ENCODE measurements around the gene SLC24A4. TPM values are rescaled to one million over a fixed set of nuclear protein-coding genes. Genes with fewer than 3 reads are reported as not detected.

Gene SLC24A4
- total RNA-seq, 1 donor from 2014 or later: 0.52 TPM

GRCh38 chr14:92315050-92315805, 7.7 kb upstream of the SLC24A4 start:
- intact Hi-C loops (cut with micrococcal nuclease): no loop called here
- ATAC-seq (no peak), DNase-seq (no peak)

- no peak for ATAC-seq
- DNase-seq: no peak
- intact Hi-C loops (cut with micrococcal nuclease): no loop called here
These were observed 6.8 kb upstream of the SLC24A4 start for GRCh38 chr14:92316176-92316575.

DNA sequence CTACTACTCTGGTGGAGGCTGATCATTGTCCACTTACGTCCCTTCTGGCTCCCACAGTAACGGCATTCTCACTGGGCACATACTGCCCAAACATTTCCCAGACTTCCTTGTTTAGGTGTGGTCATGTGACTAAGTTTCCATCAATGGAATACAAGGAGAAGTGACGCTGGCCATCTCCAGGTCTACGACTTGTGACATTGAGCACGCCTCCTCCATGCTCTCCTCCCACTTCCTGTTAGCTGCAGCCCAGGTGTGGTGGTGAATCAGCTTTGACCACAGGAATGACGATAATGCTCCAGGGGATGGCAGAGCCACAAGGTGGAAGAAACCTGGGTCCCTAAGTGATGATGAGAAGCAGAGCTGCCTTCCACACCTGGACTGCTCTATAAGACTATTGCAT, 6.0 kb upstream of the SLC24A4 start:
- no peak for DNase-seq
- intact Hi-C loops (cut with micrococcal nuclease): no loop called here
- ATAC-seq: no peak

DNA sequence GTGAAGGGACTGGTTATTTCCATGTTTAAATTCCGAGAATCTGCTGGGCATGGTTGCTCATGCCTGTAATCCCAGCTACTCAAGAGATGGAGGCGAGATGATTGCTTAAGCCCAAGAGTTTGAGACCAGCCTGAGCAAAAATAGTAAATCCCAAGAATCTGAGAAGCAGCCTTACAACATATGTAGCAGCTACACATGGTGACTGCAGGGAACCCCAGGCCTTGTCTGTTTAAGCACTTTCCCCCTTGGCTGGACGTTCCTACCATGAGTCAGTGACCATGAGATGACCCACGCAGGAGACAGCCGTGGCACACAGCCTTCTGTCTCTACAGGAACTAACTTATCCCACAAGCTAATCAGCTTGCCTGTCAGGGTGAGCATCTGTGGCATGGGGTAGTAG, 5.5 kb upstream of the SLC24A4 start:
- DNase-seq (no peak), ATAC-seq (no peak)

GRCh38 chr14:92321701-92322100, 1.3 kb upstream of the SLC24A4 start:
- DNase-seq: no peak
- ATAC-seq: no peak
- intact Hi-C loops (cut with micrococcal nuclease): no loop called here

More for the DNA sequence above, 5.5 kb upstream of the SLC24A4 start:
- intact Hi-C loops (cut with micrococcal nuclease): no loop called here

DNA sequence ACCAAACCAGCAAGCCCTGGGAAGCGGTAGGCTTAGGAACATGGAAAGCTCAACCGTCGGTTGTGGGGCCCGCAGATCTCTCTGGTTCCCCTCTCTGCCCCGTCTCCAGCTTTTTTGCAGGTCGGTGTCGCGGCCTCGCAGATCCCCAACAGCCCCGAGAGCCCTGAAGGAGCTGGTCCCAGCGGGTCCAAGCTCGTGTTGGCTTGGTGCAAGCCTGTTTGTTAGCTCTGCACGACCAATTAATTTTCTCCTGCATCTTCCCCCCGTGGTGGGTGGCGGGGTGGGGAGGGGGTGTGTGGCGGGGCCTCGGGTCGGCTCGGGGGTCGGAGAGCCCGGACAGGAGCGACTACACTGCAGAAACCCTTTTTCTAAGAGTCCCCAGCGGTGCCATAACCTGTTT, 449 bp upstream of the SLC24A4 start:
- ATAC-seq: no peak
- intact Hi-C loops (cut with micrococcal nuclease): no loop called here
- no peak for DNase-seq

GRCh38 chr14:92323916-92324818, 1.2 kb downstream of the SLC24A4 start:
- intact Hi-C loops (cut with micrococcal nuclease): no loop called here
- no peak for ATAC-seq

DNA sequence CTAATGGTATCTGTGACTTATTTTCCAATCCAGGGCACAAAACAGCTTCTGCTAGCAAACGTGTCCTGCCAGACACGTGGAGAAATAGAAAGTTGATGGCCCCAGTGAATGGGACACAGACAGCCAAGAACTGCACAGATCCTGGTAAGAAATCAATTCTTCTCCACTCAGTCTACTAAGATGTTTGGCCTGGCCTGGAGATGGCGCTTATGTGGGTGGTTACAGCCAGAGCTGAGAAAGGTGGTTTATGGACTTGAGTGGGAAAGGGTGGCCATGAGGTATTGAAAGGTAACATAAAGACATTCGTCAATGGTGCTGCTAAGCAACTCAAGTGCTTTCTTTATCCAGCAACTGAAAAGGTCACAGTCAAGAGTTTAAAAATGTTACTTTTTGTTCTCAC, 2.9 kb downstream of the SLC24A4 start:
- intact Hi-C loops (cut with micrococcal nuclease): no loop called here

More at GRCh38 chr14:92323916-92324818, 1.2 kb downstream of the SLC24A4 start:
- no peak for DNase-seq

DNA sequence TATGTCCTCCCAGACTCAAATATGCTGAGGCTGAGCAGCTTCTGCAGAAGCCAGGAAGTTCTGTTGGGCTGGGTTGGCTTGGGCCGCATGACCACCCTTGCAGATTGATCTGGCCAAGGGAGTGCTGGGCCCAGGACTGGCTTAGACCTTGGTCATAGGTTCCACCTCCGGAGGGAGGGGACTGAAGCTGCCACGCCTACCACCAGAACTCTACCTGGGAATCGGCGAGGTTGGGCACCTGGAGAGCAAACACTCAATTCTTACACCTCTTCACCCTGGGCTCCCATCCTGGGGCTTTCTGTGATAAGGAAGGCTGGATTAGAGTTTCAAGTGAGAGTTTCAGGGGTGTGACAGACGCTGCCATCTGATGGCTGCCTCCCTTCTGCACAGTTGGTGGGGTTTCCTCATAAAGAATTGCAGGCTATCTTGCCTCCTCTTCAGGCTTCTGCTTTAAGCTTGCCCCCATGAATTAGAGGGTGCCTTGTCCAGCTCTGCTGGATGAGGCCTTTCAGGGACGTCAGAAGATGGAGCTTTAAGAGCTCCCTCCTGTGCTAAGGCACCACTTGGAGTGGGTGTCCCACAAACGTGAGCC, 5.8 kb downstream of the SLC24A4 start:
- intact Hi-C loops (cut with micrococcal nuclease): no loop called here
- DNase-seq (no peak), ATAC-seq (no peak)

More for the DNA sequence above, 2.9 kb downstream of the SLC24A4 start:
- DNase-seq (no peak), ATAC-seq (no peak)

GRCh38 chr14:92334050-92334449, 11.1 kb downstream of the SLC24A4 start:
- ATAC-seq: no peak
- intact Hi-C loops (cut with micrococcal nuclease): no loop called here
- no peak for DNase-seq

DNA sequence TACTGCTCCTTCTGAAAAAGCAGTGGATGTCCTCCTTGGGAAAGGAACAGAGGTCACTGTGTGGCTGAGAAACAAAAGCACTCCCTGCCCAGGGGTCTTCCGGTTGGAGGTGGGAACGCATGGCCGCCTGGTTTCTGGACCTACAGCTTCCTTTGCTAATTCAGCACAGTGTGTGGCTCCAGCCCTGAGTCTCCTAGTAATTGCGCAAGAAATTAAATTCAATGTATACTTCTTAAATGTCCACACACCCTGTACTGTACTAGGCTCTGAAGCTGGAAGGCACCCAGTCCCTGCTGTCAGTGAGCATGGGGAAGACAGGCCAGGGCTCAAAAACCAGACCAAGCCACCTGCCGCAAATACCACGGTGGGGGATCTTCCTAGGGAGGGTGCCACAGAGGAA, 13.4 kb downstream of the SLC24A4 start:
- no peak for DNase-seq
- no peak for ATAC-seq
- intact Hi-C loops (cut with micrococcal nuclease): no loop called here

- no peak for ATAC-seq
- intact Hi-C loops (cut with micrococcal nuclease): no loop called here
- DNase-seq: no peak
These were observed 16.5 kb downstream of the SLC24A4 start for GRCh38 chr14:92339426-92339825.

DNA sequence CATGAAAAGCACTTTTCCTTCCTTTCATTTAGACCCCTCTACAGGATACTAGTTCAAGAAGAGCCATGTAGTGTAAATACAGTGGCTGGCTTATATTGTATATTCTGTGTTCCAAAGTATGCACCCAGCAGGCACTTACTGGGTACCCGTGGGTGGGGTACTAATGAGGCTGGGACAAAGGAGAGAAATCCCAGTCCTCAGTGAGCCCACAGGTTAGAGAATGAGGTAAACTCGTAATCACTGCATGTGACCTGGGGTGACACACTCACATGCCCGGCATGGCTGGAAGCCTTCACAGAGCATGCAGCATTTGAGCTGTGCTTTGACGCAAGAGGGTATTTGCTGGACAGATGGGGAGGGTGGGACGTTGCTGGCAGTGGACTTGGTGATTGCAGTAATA, 17.1 kb downstream of the SLC24A4 start:
- intact Hi-C loops (cut with micrococcal nuclease): no loop called here
- ATAC-seq (no peak), DNase-seq (no peak)

DNA sequence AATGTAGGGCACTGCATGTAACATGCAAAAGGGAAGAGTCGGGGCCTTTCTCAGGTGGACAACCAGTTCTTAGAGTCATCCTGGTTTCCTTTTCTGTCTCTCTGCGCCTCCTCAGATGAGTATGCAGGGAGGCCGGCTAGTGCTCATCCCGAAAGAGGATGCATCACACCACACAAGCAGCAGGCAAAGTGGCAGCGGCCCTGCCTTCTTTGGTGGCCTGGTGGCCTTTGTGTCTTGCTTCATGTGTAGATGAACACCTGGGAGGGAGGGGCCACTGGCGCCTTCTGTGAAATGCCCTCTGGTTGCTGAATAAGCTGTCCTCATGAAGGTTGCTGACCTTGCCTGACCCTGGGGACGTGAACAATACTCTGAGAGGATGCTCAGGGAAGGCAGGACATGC, 18.0 kb downstream of the SLC24A4 start:
- no peak for DNase-seq
- ATAC-seq: no peak
- intact Hi-C loops (cut with micrococcal nuclease): no loop called here

GRCh38 chr14:92341791-92342190, 18.8 kb downstream of the SLC24A4 start:
- no peak for DNase-seq
- no peak for ATAC-seq
- intact Hi-C loops (cut with micrococcal nuclease): no loop called here

DNA sequence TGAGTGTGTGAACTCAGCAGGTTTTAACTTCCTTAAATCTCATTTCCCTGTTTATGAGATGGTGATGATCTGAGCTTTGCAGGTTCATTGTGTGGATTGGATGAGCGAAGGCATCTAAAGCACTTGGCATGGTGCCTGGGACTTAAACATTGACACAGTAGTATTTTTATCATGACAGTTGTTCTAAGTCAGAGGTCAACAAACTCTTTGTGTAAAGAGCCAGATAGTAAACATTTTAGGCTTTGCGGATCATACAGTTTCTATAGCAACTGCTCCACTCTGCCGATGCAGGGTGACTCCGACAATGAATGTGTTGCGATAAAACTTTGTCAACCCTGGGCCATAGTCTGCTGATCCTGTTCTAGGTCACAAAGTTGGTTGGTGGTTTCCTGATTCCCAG, 25.2 kb downstream of the SLC24A4 start:
- ATAC-seq: no peak
- intact Hi-C loops (cut with micrococcal nuclease): no loop called here
- DNase-seq: no peak

GRCh38 chr14:92351750-92352149, 28.8 kb downstream of the SLC24A4 start:
- no peak for ATAC-seq
- DNase-seq: no peak
- intact Hi-C loops (cut with micrococcal nuclease): no loop called here

DNA sequence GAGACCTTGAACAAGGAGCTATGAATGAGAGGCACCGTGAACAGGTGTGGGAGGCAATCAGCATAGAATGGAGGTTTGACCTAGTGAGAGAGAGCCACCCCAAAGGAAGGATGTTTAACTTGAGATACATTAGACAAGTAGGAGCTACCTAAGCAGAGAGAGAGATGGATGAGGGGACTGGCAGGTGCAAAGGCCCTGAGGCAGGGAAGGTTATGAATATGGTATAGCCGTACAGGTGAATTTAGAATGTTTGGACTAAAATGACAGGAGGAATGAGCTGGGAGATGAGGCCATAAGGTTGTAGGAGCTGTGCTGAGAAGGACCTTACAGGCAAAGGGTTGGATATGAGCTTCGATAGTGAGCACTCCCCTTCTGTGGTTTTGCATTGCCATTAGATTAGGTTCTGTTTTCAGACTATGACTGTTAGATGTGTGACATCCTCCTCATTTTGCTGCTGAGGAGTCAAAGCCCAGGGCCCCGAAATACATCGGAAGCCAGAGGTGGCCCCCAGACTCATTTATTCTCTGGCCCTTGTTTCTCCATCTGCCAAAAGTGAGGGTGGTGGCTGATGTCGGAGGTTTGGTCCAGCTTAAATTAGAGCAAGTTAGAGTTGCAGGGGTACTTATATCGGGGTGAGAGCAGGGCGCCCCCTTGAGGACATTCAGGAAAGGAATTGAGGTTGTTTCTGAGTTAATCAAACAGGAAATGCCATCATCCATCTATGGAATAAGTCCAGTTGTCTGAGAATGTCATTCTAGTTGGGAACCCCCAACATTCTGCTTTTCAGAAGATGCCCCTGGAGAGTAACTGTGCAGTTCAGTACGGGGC, 29.4 kb downstream of the SLC24A4 start:
- DNase-seq: no peak
- no peak for ATAC-seq
- intact Hi-C loops (cut with micrococcal nuclease): no loop called here

- no peak for ATAC-seq
- intact Hi-C loops (cut with micrococcal nuclease): no loop called here
- no peak for DNase-seq
These were observed 30.5 kb downstream of the SLC24A4 start for GRCh38 chr14:92353447-92353846.

Measured in left ventricle myocardium superior (tissue), 1 donor.